NCI-H1092 treated with DMSO at 0.1 percent for 48 hours (cell line): ENCODE measurements around the gene LELP1.
A peak's percentile ranks its signal among the peaks of the same experiment; 100 is the strongest.
"Not testable (repeated sequence)": the region's sequence is repeated elsewhere in the genome, so short reads cannot be mapped to it uniquely, and the experiment has no call there.

ENCODE experiments used
- DNase-seq: peaks from one replicate; lab custom pipeline; 2025; lab: John Stamatoyannopoulos, UW

Gene LELP1

GRCh38 chr1:153203130-153203529 is at the start of gene LELP1:
TSS of gene LELP1 (plus strand) at chr1:153203430. CDS start at chr1:153204708, 1,278 bp downstream.
- DNase-seq: no peak

- no peak for DNase-seq
Observed at GRCh38 chr1:153155541-153155940, 47.7 kb upstream of the LELP1 start.

GRCh38 chr1:153168686-153169085 is 34.5 kb upstream of the LELP1 start:
- DNase-seq: no peak

GRCh38 chr1:153174624-153175023 is 28.6 kb upstream of the LELP1 start:
- DNase-seq: no peak

GRCh38 chr1:153178922-153179321 is 24.3 kb upstream of the LELP1 start:
- DNase-seq: no peak

GRCh38 chr1:153180556-153180955 is 22.7 kb upstream of the LELP1 start:
- no peak for DNase-seq

GRCh38 chr1:153188301-153188700 is 14.9 kb upstream of the LELP1 start:
- DNase-seq: not testable (repeated sequence)

GRCh38 chr1:153190373-153190772 is 12.9 kb upstream of the LELP1 start:
- no peak for DNase-seq

GRCh38 chr1:153192697-153193096 is 10.5 kb upstream of the LELP1 start:
- DNase-seq: no peak

GRCh38 chr1:153194331-153195050 is 8.7 kb upstream of the LELP1 start:
- no peak for DNase-seq

- no peak for DNase-seq
Observed at GRCh38 chr1:153195216-153195615, 8.0 kb upstream of the LELP1 start.

- DNase-seq: no peak
Observed at GRCh38 chr1:153202006-153202405, 1.2 kb upstream of the LELP1 start.

- DNase-seq: no peak
Observed at GRCh38 chr1:153206631-153207030, 3.4 kb downstream of the LELP1 start.

GRCh38 chr1:153210206-153210605 is 7.0 kb downstream of the LELP1 start:
- no peak for DNase-seq

GRCh38 chr1:153212201-153212600 is 9.0 kb downstream of the LELP1 start:
- no peak for DNase-seq

GRCh38 chr1:153213519-153213918 is 10.3 kb downstream of the LELP1 start:
- no peak for DNase-seq

GRCh38 chr1:153217212-153217611 is 14.0 kb downstream of the LELP1 start, which contains the start of gene PRR9:
TSS of gene PRR9 (plus strand) at chr1:153217584. CDS start at chr1:153218145, 561 bp downstream.
- DNase-seq: no peak

GRCh38 chr1:153217744-153218416 is 14.7 kb downstream of the LELP1 start:
- DNase-seq: no peak

GRCh38 chr1:153220606-153221303 is 17.5 kb downstream of the LELP1 start:
- no peak for DNase-seq

GRCh38 chr1:153223040-153223891 is 20.0 kb downstream of the LELP1 start:
- peak; percentile 58 for DNase-seq

- DNase-seq: no peak
Observed at GRCh38 chr1:153227810-153228209, 24.6 kb downstream of the LELP1 start.

GRCh38 chr1:153228491-153228890 is 25.3 kb downstream of the LELP1 start:
- DNase-seq: no peak
